Measurements from ENCODE around the gene NDST3.

NDST3 gene

DNA sequence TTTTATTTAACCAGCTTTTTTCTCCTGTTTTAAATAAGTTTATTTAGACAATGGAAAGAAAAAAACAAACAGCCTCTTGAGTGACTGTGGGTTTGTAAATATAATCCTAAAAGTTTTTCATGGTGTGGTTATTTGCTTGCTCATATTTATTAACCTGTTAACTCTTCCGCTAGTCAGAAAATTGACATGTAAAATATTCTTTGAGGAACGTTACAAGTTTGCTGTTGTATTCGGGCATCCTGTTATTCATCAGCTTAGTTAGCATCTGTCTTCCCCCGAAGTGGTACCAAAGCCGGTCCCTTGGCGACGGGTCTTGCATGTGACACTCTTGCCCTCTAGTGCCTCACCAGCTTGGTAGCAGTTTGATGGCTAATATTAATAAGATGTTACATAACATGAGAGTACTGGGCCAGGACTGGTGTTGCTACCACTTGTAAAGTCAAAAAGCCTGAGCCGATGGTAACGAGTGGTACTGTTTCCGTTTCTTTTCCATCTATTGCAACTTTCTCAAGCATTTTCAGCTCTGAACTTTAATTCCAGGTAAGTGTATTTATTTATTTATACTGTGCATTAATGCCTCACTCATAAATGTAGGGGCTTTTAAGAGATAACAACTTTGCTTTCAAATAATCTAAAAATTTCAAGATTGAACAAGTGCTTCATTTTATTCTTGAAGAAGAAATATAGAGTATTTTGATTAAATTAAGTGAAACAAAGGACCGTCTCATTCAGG lies at the start of gene NDST3:
TSS of gene NDST3 (plus strand) at position 434 of the 733 bp plus-strand sequence. CDS start 19,425 bp downstream, outside the sequence.
- in situ Hi-C loops (cut with MboI; ENCODE audit: low sequenced_read_pairs): no loop called here

GRCh38 chr4:117986321-117986720 lies 48.0 kb upstream of the NDST3 start:
- in situ Hi-C loops (cut with MboI; ENCODE audit: low sequenced_read_pairs): no loop called here

DNA sequence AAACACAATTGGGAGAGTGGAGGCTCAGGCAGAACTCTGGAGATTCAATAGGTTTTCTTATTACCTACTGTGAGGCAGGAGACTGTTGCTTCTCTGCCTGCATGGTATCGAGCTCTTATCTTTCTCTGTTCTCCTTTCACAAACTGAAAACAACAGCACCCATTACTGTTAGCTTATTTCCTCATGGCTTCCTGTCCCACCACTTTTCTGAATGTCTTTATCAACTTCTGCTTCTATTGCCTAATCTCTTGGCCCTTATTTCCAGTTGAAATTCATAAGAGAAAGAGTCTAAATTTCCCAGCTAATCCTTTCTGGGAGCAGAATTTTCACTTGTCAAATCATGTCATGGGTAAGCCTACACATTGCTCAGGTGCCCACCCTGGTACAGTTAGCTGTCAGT lies 46.8 kb upstream of the NDST3 start:
- in situ Hi-C loops (cut with MboI; ENCODE audit: low sequenced_read_pairs): no loop called here

- in situ Hi-C loops (cut with MboI; ENCODE audit: low sequenced_read_pairs): no loop called here
Observed at GRCh38 chr4:117996891-117997290, 37.4 kb upstream of the NDST3 start.

GRCh38 chr4:118004088-118004487 lies 30.2 kb upstream of the NDST3 start:
- in situ Hi-C loops (cut with MboI; ENCODE audit: low sequenced_read_pairs): no loop called here

- in situ Hi-C loops (cut with MboI; ENCODE audit: low sequenced_read_pairs): no loop called here
Observed at GRCh38 chr4:118005883-118006282, 28.4 kb upstream of the NDST3 start.

DNA sequence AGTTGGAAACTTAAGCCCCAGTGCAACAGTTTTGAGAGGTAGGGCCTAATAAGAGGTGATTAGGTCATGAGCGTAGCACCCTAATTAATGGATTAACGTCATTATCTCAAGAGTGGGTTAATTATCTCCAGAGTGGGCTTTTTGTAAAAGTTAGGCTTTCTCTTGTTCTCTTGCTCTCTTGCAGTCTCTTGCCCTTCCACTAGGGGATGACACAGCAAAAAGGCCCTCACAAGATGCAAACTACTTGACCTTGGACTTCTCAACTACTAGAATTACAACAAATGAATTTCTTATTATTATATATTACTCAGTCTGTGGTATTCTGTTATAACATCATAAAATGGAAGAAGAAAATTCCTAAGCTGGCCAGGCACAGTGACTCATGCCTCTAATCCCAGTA lies 22.1 kb upstream of the NDST3 start:
- in situ Hi-C loops (cut with MboI; ENCODE audit: low sequenced_read_pairs): no loop called here

GRCh38 chr4:118014831-118015230 lies 19.5 kb upstream of the NDST3 start:
- in situ Hi-C loops (cut with MboI; ENCODE audit: low sequenced_read_pairs): no loop called here

DNA sequence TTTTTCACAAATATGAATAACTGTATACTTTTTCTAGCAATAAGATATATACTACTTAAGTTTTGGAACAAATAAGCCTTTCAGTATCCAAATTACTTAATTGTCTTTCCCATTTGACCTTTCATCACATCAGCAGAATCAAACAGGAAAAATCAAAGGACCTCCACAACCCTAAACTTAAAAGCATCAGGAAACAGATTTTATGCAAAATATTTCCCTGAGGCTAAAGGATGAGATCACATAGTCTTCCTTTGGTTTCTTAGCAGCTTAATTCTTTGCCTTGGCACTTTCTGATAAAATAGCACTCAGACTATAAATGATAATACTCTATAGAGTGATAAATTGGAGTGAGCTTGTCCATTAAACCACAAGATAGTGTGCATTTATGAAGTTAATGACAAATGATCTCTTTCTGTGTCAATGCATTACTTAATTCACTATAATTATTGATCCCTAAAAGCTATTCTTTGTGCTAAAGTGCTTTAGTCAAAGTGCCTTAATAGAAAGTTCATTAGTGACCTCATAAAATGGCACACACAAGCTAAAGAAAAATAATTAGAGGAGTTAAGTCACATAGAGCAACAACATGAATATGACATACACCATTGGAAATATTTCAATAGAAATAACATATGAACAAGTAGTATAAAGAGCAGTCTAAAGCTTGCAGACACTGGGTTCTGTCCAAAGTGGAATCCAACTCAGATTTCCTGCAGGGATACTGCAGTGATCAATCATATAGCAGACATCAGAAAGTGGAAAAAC lies 15.7 kb upstream of the NDST3 start:
- in situ Hi-C loops (cut with MboI; ENCODE audit: low sequenced_read_pairs): no loop called here

DNA sequence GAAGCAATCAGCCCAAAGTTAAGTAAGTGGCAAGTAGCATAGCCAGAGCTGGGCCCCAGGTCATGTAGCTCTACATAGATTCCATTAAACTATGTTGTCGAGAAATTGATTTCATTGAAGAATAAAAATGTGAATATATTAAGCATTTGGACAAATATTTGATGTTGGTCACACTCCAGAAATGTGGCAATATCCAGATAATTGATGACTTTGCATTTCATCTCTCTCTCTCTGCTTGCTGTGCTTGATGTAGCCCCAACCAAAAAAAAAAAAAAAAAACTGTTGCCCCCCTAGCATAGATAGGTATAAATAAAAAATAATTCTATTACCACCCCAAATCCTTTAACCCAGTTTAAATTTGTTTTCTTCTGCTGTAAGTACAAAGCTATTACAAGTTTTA lies 7.5 kb upstream of the NDST3 start:
- in situ Hi-C loops (cut with MboI; ENCODE audit: low sequenced_read_pairs): no loop called here

- in situ Hi-C loops (cut with MboI; ENCODE audit: low sequenced_read_pairs): no loop called here
Observed at GRCh38 chr4:118029224-118029623, 5.1 kb upstream of the NDST3 start.

DNA sequence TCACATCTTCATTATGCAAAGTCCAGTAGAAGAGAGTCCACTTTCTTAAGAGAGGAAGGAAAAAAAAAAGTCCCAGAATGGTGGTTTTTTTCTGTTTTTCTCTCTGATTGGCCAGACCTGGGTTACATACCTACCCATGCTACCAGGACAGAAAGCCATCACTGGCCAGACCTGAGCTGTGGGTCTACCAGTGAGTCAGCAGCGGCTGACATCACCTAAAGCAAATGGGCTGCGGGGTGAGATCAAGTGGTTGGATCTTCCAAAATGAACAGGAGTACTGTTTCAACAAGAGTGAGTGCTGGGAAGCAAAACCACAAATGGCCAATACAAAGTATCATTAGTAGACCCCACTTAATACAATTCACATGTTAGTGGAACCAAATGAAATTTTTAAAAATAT lies 1.6 kb upstream of the NDST3 start:
- in situ Hi-C loops (cut with MboI; ENCODE audit: low sequenced_read_pairs): no loop called here

- in situ Hi-C loops (cut with MboI; ENCODE audit: low sequenced_read_pairs): no loop called here
Observed at GRCh38 chr4:118033148-118034052, 886 bp upstream of the NDST3 start.

DNA sequence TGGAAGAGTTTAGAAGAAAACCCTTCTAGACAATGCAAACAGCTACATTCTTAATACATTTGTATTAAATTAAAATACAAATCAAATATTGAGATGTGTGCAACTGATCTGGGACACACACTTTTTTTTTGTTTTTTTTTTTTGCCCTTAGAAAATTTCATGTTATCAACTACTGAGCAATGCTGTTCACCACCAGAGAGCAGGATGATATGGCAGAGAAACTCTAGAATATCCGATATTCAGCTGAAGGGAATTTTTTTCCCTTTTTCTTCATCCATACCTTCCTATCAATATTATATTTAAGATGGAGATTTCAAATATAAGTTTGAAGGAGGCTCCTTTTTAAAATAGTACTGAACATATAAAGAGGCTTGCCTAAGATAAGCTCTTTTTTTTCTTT lies 1.0 kb downstream of the NDST3 start:
- in situ Hi-C loops (cut with MboI; ENCODE audit: low sequenced_read_pairs): no loop called here

GRCh38 chr4:118036336-118036735 lies 2.0 kb downstream of the NDST3 start:
- in situ Hi-C loops (cut with MboI; ENCODE audit: low sequenced_read_pairs): no loop called here

DNA sequence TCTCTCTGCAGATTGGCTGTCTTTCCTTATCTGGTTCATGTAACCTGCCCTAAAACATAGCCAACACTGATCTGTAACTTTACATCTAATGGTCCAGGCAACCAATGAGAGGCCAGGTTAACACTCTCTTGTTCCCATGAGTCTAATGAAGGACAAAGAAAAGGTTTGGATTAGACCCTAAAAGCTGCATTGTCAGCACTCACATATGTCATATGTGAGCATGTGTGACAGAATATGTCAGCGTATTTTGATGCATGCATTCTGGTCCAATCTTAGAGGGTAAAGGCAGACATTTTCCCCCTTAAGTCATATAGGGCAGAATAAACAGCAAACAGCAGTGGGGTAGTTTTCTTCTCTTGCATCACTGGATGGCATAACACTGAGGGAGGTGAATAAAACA lies 3.7 kb downstream of the NDST3 start:
- in situ Hi-C loops (cut with MboI; ENCODE audit: low sequenced_read_pairs): no loop called here

DNA sequence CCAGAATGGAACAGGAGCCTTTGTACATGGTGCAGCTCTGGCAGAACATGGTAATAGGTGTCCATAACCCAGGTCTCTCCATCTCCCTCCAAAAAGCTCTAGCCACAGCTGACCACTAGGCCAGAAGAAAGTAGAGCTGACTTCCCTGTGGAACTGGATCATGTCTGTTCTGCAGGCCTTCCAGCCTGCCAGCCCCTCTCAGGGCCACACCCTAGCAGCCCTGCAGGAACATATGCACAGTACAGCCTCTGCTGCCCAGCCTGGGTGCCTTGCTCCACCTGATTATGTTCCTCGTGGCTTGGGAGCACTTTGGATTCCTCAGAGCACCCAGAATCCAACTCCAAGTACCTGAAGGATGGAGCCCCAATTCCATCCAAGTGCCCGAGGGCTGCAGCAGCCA lies 12.0 kb downstream of the NDST3 start:
- in situ Hi-C loops (cut with MboI; ENCODE audit: low sequenced_read_pairs): no loop called here

GRCh38 chr4:118047043-118047442 lies 12.8 kb downstream of the NDST3 start:
- in situ Hi-C loops (cut with MboI; ENCODE audit: low sequenced_read_pairs): no loop called here

DNA sequence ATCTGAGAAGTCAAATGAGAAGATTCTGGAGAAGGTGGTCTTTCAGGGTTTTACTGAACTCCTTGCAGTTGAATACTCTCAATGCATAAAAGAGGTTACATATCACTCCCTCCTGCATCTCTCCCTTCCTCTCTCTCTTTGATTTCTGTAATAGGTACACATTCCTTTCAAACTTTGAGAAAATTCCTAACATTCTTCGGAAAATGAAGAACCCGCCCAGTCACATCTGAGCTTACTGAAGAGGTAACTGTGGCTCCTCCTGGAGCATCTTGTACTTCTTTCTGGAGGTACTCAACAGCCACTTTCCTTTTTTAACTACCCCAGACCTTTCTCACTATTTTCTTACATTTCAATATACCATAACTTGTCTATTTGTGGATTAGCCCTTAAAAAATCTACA lies 24.7 kb downstream of the NDST3 start:
- in situ Hi-C loops (cut with MboI; ENCODE audit: low sequenced_read_pairs): no loop called here

GRCh38 chr4:118059397-118059796 lies 25.1 kb downstream of the NDST3 start:
- in situ Hi-C loops (cut with MboI; ENCODE audit: low sequenced_read_pairs): no loop called here

GRCh38 chr4:118076958-118077766 lies 42.9 kb downstream of the NDST3 start:
- in situ Hi-C loops (cut with MboI; ENCODE audit: low sequenced_read_pairs): no loop called here
